Smooth muscle cell (in vitro differentiated cells): ENCODE measurements around the gene HHATL. TPM values are rescaled to one million over a fixed set of nuclear protein-coding genes. Genes with fewer than 3 reads are reported as not detected.

Experiments used
- DNase-seq: peaks from one replicate; lab custom pipeline; 2025; ENCODE audit not compliant: unreplicated experiment; lab: John Stamatoyannopoulos, UW
- H2AFZ ChIP-seq: fragments of 200-600 bp; sonication (generic); 2 replicates; pipeline ENCODE4 v1.6.0; 2016; ENCODE audit warnings: antibody characterized with exemption, low read depth, mild to moderate bottlenecking
- H3F3A ChIP-seq: fragments of 200-600 bp; sonication (generic); 2 replicates; pipeline ENCODE4 v1.6.0; 2017; ENCODE audit warnings: antibody characterized with exemption, low read depth
- H3K27ac ChIP-seq: fragments of 200-600 bp; sonication (generic); 2 replicates; pipeline ENCODE4 v1.5.1; 2016; ENCODE audit warnings: low read depth, mild to moderate bottlenecking
- H3K27me3 ChIP-seq: fragments of 200-600 bp; sonication (generic); 2 replicates; pipeline ENCODE4 v1.6.1; 2016; ENCODE audit warnings: low read depth, mild to moderate bottlenecking
- H3K36me3 ChIP-seq: fragments of 200-600 bp; sonication (generic); 2 replicates; pipeline ENCODE4 v1.5.1; 2016; ENCODE audit warnings: low read depth
- H3K4me1 ChIP-seq: fragments of 200-600 bp; sonication (generic); 2 replicates; pipeline ENCODE4 v1.5.1; 2016; ENCODE audit warnings: low read depth
- H3K4me2 ChIP-seq: fragments of 200-600 bp; sonication (generic); 2 replicates; pipeline ENCODE4 v1.6.0; 2016; ENCODE audit warnings: mild to moderate bottlenecking
- H3K4me3 ChIP-seq: fragments of 200-600 bp; sonication (generic); 2 replicates; pipeline ENCODE4 v1.5.1; 2016; ENCODE audit warnings: mild to moderate bottlenecking
- H3K79me2 ChIP-seq: fragments of 200-600 bp; sonication (generic); 2 replicates; pipeline ENCODE4 v1.6.0; 2016; ENCODE audit warnings: low read depth, mild to moderate bottlenecking
- H3K9ac ChIP-seq: fragments of 200-600 bp; sonication (generic); 2 replicates; pipeline ENCODE4 v1.6.0; 2016; ENCODE audit warnings: low read depth
- H3K9me3 ChIP-seq: fragments of 200-600 bp; sonication (generic); replicated peaks from 2 replicates; pipeline ENCODE4 v1.5.1; 2016; ENCODE audit warnings: low read depth
- H4K20me1 ChIP-seq: fragments of 200-600 bp; sonication (generic); 2 replicates; pipeline ENCODE4 v1.6.0; 2016; ENCODE audit warnings: low read depth
- WGBS: methylation state at CpG from one replicate; pipeline ENCODE4 v1.1.7; 2016; ENCODE audit warnings: low lambda C conversion rate; 5-methylcytosine and 5-hydroxymethylcytosine counted together
- polyA plus RNA-seq: library from polyadenylated mRNA; unstranded; fragments of >200 nt; fragmentation: Nextera tagmentation; extraction: Ambion mirVana; gene quantifications from 2 replicates; pipeline ENCODE4 v1.2.1, GENCODE V29; 2016
- total RNA-seq: library from RNA; depleted of rRNA; stranded (reverse); fragments of >200 nt; gene quantifications from 2 replicates; pipeline ENCODE4 v1.2.3, GENCODE V29; 2014
- TF ChIP-seq, protein P1 (sequence below): fragments of 200-600 bp; sonication (generic); IDR thresholded peaks from 2 replicates; pipeline ENCODE4 v1.5.1; 2017; ENCODE audit warnings: borderline replicate concordance, mild to moderate bottlenecking, antibody characterized with exemption; ENCODE audit not compliant: insufficient read depth, poor library complexity, severe bottlenecking

Gene HHATL
- total and polyA plus RNA-seq, 2 experiments from 2014 or later: not detected

DNA sequence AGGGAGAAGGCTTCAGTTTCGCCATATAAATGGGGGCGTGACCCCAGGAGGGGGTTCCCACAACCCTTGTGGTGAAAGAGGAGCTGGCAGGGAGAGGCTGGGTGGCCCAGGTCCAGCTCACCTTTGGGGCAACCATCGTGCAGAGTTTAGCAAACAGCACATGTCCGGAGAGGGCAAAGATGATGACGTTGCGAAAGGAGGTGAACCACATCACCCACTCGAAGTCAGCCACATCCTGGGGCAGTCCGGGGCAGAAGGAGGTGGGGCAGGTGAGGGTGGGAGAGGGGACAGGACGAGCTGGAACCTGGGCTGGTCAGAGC is 3.7 kb downstream of the HHATL start:
- TF ChIP-seq, protein P1, sequence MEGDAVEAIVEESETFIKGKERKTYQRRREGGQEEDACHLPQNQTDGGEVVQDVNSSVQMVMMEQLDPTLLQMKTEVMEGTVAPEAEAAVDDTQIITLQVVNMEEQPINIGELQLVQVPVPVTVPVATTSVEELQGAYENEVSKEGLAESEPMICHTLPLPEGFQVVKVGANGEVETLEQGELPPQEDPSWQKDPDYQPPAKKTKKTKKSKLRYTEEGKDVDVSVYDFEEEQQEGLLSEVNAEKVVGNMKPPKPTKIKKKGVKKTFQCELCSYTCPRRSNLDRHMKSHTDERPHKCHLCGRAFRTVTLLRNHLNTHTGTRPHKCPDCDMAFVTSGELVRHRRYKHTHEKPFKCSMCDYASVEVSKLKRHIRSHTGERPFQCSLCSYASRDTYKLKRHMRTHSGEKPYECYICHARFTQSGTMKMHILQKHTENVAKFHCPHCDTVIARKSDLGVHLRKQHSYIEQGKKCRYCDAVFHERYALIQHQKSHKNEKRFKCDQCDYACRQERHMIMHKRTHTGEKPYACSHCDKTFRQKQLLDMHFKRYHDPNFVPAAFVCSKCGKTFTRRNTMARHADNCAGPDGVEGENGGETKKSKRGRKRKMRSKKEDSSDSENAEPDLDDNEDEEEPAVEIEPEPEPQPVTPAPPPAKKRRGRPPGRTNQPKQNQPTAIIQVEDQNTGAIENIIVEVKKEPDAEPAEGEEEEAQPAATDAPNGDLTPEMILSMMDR: no peak
- Histone ChIP-seq H3K27me3 (peaks cover 14% of the 10 kb centered on the region), H3F3A (no peaks in the 10 kb centered on the region), H3K9me3 (no peaks in the 10 kb centered on the region), H3K4me3 (no peak overlapping the region), H3K9ac (no peak overlapping the region), H3K27ac (no peak overlapping the region), H3K4me1 (no peaks in the 10 kb centered on the region), H2AFZ (no peak overlapping the region), H3K36me3 (no peaks in the 10 kb centered on the region), H3K4me2 (no peak overlapping the region), H3K79me2 (no peaks in the 10 kb centered on the region), H4K20me1 (no peaks in the 10 kb centered on the region)
- DNase-seq: no peak
- WGBS: 83% methylated on average over 9 of the region's 9 CpGs

DNA sequence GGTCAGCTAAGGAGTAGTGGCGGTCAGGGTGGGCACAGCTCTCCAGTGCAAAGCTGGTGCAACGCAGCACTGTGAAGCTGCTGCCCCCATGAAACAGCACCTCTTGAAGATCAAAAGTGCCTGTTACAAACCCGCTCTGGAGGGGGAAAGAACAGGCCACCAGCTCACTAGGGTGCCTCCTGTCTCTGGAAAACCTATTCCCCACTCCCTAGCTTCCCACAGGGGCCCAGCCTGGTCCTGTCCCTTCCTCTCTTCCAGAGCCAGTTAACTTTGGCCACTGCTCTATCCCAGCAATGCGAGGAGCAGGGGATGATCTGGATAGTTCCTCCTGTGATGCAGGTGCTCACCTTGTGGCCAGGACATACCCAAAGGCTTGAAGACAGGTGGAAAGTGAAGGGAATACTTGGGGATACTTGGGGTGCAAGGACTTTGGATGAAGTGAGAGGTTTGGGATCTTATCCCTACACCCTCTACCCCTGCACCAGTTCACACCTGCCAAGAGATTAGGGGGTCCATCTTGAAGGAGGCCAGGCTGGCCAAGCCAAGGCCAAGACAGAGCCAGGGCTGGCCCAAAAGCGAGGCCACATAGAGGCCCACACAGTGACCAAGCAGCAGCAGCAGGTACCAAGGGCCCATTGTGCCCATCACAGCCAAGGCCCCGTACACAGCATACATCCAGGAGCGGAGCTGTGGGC is 4.2 kb downstream of the HHATL start:
- Histone ChIP-seq H3K4me2 (no peak overlapping the region), H3K27ac (no peak overlapping the region), H3K4me3 (no peak overlapping the region), H3K36me3 (no peaks in the 10 kb centered on the region), H3K27me3 (peaks cover 14% of the 10 kb centered on the region), H4K20me1 (no peaks in the 10 kb centered on the region), H3K4me1 (no peaks in the 10 kb centered on the region), H2AFZ (no peak overlapping the region), H3K9ac (no peak overlapping the region), H3F3A (no peaks in the 10 kb centered on the region), H3K79me2 (no peaks in the 10 kb centered on the region), H3K9me3 (no peaks in the 10 kb centered on the region)
- WGBS: 90% methylated on average over 7 of the region's 7 CpGs
- TF ChIP-seq, protein P1: no peak
- no peak for DNase-seq

DNA sequence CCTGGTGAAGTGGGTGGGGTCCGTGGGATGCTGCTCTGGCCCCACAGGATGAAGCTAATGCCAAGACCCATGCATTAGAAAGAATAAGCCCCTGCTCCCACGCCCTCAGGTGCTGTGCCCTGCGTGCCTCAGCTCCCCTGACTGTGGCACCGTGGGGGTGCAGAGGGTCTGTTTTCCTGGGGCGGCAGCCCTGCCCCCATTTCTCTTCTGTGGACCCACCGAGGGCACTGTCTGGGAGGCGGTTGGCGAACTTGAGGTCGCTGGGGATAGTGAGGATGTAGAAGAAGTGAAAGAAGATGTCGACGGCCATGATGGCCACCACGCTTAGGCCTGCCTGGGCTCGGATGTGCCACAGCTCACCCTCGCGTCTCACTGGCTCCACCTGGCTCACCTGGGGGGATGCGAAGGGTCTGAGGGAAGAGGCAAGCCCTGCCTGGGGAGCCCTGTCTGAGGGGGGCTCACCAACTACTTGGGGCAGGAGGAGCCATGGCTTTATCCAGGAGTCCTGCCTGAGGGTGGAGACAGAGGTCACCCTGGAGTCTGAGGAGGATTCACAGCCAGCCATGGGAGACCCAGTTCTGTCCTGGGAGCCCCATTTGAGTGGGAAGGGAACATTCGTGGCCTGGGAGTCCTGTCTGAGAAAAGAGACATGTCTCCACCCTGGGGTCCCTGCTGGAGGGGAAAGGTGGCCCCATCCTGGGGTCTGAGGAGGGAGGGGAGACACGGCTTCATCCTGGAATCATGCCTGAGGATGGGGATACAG is 5.1 kb downstream of the HHATL start:
- Histone ChIP-seq H4K20me1 (no peaks in the 10 kb centered on the region), H3K27me3 (peaks cover 14% of the 10 kb centered on the region), H3K27ac (no peak overlapping the region), H2AFZ (no peak overlapping the region), H3K79me2 (no peaks in the 10 kb centered on the region), H3F3A (no peaks in the 10 kb centered on the region), H3K4me3 (no peak overlapping the region), H3K36me3 (no peaks in the 10 kb centered on the region), H3K9me3 (no peaks in the 10 kb centered on the region), H3K4me1 (no peaks in the 10 kb centered on the region), H3K9ac (no peak overlapping the region), H3K4me2 (no peak overlapping the region)
- DNase-seq: no peak
- 91% methylated on average over 18 of the region's 18 CpGs for WGBS
- TF ChIP-seq, protein P1: no peak
